Measurements from ENCODE around the gene SHB.

Gene SHB

GRCh38 chr9:38051780-38052546, 17.1 kb downstream of the SHB start:
- Histone ChIP-seq H3K9me2 (replicated peaks; ENCODE audit: insufficient read depth, low read length) (no peaks in the 10 kb centered on the region), H3K4me3 (ENCODE audit: insufficient read depth, low read length, poor library complexity, severe bottlenecking) (no peak overlapping the region), H3F3A (ENCODE audit: insufficient read depth) (no peaks in the 10 kb centered on the region), H3K4me2 (ENCODE audit: low read depth, low read length, poor library complexity, severe bottlenecking) (no peak overlapping the region), H2AFZ (ENCODE audit: low read depth, low read length, severe bottlenecking) (no peak overlapping the region), H3K9ac (ENCODE audit: low read length) (no peak overlapping the region), H3K27ac (ENCODE audit: low read depth, low read length) (no peak overlapping the region), H3K79me2 (ENCODE audit: insufficient read depth, low read length) (no peaks in the 10 kb centered on the region), H4K20me1 (ENCODE audit: low read depth, low read length) (no peaks in the 10 kb centered on the region), H3K36me3 (ENCODE audit: low read length) (no peaks in the 10 kb centered on the region), H3K27me3 (ENCODE audit: low read length) (no peaks in the 10 kb centered on the region), H3K9me3 (ENCODE audit: insufficient read depth, low read length) (no peaks in the 10 kb centered on the region)
- no peak for TF ChIP-seq EZH2phosphoT487 (conservative IDR thresholded peaks at IDR 0.05; ENCODE audit: low read length)
- TF ChIP-seq, protein P1, sequence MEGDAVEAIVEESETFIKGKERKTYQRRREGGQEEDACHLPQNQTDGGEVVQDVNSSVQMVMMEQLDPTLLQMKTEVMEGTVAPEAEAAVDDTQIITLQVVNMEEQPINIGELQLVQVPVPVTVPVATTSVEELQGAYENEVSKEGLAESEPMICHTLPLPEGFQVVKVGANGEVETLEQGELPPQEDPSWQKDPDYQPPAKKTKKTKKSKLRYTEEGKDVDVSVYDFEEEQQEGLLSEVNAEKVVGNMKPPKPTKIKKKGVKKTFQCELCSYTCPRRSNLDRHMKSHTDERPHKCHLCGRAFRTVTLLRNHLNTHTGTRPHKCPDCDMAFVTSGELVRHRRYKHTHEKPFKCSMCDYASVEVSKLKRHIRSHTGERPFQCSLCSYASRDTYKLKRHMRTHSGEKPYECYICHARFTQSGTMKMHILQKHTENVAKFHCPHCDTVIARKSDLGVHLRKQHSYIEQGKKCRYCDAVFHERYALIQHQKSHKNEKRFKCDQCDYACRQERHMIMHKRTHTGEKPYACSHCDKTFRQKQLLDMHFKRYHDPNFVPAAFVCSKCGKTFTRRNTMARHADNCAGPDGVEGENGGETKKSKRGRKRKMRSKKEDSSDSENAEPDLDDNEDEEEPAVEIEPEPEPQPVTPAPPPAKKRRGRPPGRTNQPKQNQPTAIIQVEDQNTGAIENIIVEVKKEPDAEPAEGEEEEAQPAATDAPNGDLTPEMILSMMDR (IDR thresholded peaks at IDR 0.05; ENCODE audit: insufficient read depth, low read length, poor library complexity, severe bottlenecking) = no peak

DNA sequence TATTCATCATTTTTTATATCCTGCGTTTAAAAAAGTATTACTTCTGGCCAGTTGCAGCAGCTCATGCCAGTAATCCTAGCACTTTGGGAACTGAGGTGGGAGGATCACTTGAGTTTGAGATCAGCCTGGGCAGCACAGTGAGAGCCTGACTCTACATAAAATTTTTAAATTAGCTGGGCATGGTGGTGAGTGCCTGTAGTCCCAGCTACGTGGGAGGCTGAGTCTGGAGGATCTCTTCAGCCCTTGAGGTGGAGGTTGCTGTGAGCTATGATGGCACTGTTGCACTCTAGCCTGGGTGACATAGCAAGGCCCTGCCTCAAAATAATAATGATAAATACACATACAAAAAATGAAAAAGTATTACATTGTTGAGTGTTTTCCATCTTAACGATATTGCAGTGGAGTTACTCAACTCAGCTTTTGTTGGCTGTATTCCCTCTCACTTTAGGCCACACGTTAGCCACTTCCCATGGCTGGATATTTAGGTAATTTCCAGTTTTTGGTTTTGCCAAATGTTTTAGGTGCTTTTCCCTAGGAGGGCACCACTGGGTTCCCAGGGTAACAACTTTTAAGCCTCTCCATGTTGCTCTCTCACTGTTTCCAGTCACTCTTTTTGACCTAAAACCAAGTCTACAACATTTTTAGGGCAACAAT, 20.6 kb downstream of the SHB start:
- no peaks in the 10 kb centered on the region for H3F3A ChIP-seq (ENCODE audit: insufficient read depth)
- H3K36me3 ChIP-seq (ENCODE audit: low read length) = no peaks in the 10 kb centered on the region
- no peak overlapping the region for H3K9ac ChIP-seq (ENCODE audit: low read length)
- H2AFZ ChIP-seq (ENCODE audit: low read depth, low read length, severe bottlenecking) = no peak overlapping the region
- no peaks in the 10 kb centered on the region for H3K9me2 ChIP-seq (replicated peaks; ENCODE audit: insufficient read depth, low read length)
- no peaks in the 10 kb centered on the region for H4K20me1 ChIP-seq (ENCODE audit: low read depth, low read length)
- no peaks in the 10 kb centered on the region for H3K9me3 ChIP-seq (ENCODE audit: insufficient read depth, low read length)
- no peaks in the 10 kb centered on the region for H3K79me2 ChIP-seq (ENCODE audit: insufficient read depth, low read length)
- no peak overlapping the region for H3K4me3 ChIP-seq (ENCODE audit: insufficient read depth, low read length, poor library complexity, severe bottlenecking)
- TF ChIP-seq EZH2phosphoT487 (conservative IDR thresholded peaks at IDR 0.05; ENCODE audit: low read length) = no peak
- TF ChIP-seq, protein P1 (IDR thresholded peaks at IDR 0.05; ENCODE audit: insufficient read depth, low read length, poor library complexity, severe bottlenecking) = no peak
- H3K4me2 ChIP-seq (ENCODE audit: low read depth, low read length, poor library complexity, severe bottlenecking) = no peak overlapping the region
- H3K27ac ChIP-seq (ENCODE audit: low read depth, low read length) = no peak overlapping the region
- H3K27me3 ChIP-seq (ENCODE audit: low read length) = no peaks in the 10 kb centered on the region

GRCh38 chr9:38047301-38048251, 21.5 kb downstream of the SHB start:
- Histone ChIP-seq H3K4me3 (ENCODE audit: insufficient read depth, low read length, poor library complexity, severe bottlenecking) (no peak overlapping the region), H2AFZ (ENCODE audit: low read depth, low read length, severe bottlenecking) (no peak overlapping the region), H3K4me2 (ENCODE audit: low read depth, low read length, poor library complexity, severe bottlenecking) (no peak overlapping the region), H3K36me3 (ENCODE audit: low read length) (no peaks in the 10 kb centered on the region), H3K27ac (ENCODE audit: low read depth, low read length) (no peak overlapping the region), H3F3A (ENCODE audit: insufficient read depth) (no peaks in the 10 kb centered on the region), H3K9me2 (replicated peaks; ENCODE audit: insufficient read depth, low read length) (no peaks in the 10 kb centered on the region), H4K20me1 (ENCODE audit: low read depth, low read length) (no peaks in the 10 kb centered on the region), H3K79me2 (ENCODE audit: insufficient read depth, low read length) (no peaks in the 10 kb centered on the region), H3K9me3 (ENCODE audit: insufficient read depth, low read length) (no peaks in the 10 kb centered on the region), H3K9ac (ENCODE audit: low read length) (no peak overlapping the region), H3K27me3 (ENCODE audit: low read length) (no peaks in the 10 kb centered on the region)
- TF ChIP-seq, protein P1 (IDR thresholded peaks at IDR 0.05; ENCODE audit: insufficient read depth, low read length, poor library complexity, severe bottlenecking) = no peak
